WTC11 (cell line): ENCODE data around the gene GCDH. TPM values are rescaled to one million over a fixed set of nuclear protein-coding genes. Genes with fewer than 3 reads are reported as not detected.

Source experiments
- ATAC-seq: fragments of 200-7000 bp; cut with Tn5 transposase; 2 replicates; pipeline ENCODE4 v1.10.0; 2021; ENCODE audit warnings: mild to moderate bottlenecking, moderate library complexity
- CTCF ChIA-PET: fragments of 300-600 bp; sonication (Branson Sonifier 250); formaldehyde crosslinking; loops from one replicate; lab custom pipeline; 2021; ENCODE audit warnings: antibody characterized with exemption; lab: Charles Lee
- POLR2A ChIA-PET: fragments of 350-600 bp; sonication (Branson Sonifier 250); formaldehyde crosslinking; loops from one replicate; lab custom pipeline; 2021; ENCODE audit warnings: antibody characterized with exemption; lab: Charles Lee
- DNase-seq: peaks from one replicate; pipeline ENCODE4 v3.0.0; 2021; ENCODE audit warnings: low spot score
- H3K27ac Mint-ChIP-seq: 2 replicates; pipeline ENCODE4 v1.8.0; 2021; ENCODE audit warnings: mixed read lengths
- H3K27me3 Mint-ChIP-seq: 2 replicates; pipeline ENCODE4 v1.8.0; 2021; ENCODE audit warnings: low read depth, mild to moderate bottlenecking, moderate library complexity, mixed read lengths
- H3K36me3 Mint-ChIP-seq: 2 replicates; pipeline ENCODE4 v1.8.0; 2021; ENCODE audit warnings: mixed read lengths
- H3K4me1 Mint-ChIP-seq: 2 replicates; pipeline ENCODE4 v1.8.0; 2022; ENCODE audit warnings: mixed read lengths
- H3K4me3 Mint-ChIP-seq: 2 replicates; pipeline ENCODE4 v1.8.0; 2021; ENCODE audit warnings: mild to moderate bottlenecking, moderate library complexity, mixed read lengths
- H3K9me3 Mint-ChIP-seq: 2 replicates; pipeline ENCODE4 v1.8.0; 2021; ENCODE audit warnings: mixed read lengths
- CBFB ChIP-seq: sonication (generic); formaldehyde crosslinking; IDR thresholded peaks from 2 replicates; pipeline ENCODE4 v1.8.1; 2022; ENCODE audit warnings: mild to moderate bottlenecking, low read depth, missing genetic modification reagents
- CREB1 ChIP-seq: sonication (generic); formaldehyde crosslinking; IDR thresholded peaks from 2 replicates; pipeline ENCODE4 v1.8.0; 2023; ENCODE audit warnings: mild to moderate bottlenecking, missing genetic modification reagents
- FOXJ3 ChIP-seq: sonication (generic); formaldehyde crosslinking; IDR thresholded peaks from 2 replicates; pipeline ENCODE4 v1.9.0; 2021; ENCODE audit warnings: missing genetic modification reagents, mild to moderate bottlenecking, borderline replicate concordance
- IRF2 ChIP-seq: sonication (generic); formaldehyde crosslinking; IDR thresholded peaks from 2 replicates; pipeline ENCODE4 v1.8.0; 2022; ENCODE audit warnings: low read depth, missing genetic modification reagents, borderline replicate concordance
- MXD4 ChIP-seq: fragments of 250-450 bp; sonication (Bioruptor Pico); IDR thresholded peaks from 2 replicates; pipeline ENCODE4 v1.8.0; 2021; ENCODE audit warnings: mild to moderate bottlenecking, moderate library complexity, borderline replicate concordance
- PRRX2 ChIP-seq: fragments of 250-450 bp; sonication (Bioruptor Pico); IDR thresholded peaks from 2 replicates; pipeline ENCODE4 v1.8.0; 2021; ENCODE audit warnings: mild to moderate bottlenecking
- SOX15 ChIP-seq: fragments of 250-450 bp; sonication (Bioruptor Pico); IDR thresholded peaks from 2 replicates; pipeline ENCODE4 v1.9.0; 2021; ENCODE audit warnings: mild to moderate bottlenecking
- TEAD4 ChIP-seq: sonication (generic); formaldehyde crosslinking; IDR thresholded peaks from 2 replicates; pipeline ENCODE4 v1.8.0; 2022; ENCODE audit warnings: mild to moderate bottlenecking, missing genetic modification reagents
- total RNA-seq: library from RNA; stranded (reverse); gene quantifications from 3 replicates; pipeline ENCODE4 v1.2.3, GENCODE V29; 2021
- TF ChIP-seq, protein P1 (sequence below): fragments of 250-450 bp; sonication (Bioruptor Pico); IDR thresholded peaks from 2 replicates; pipeline ENCODE4 v1.9.0; 2021; ENCODE audit warnings: mild to moderate bottlenecking
- TF ChIP-seq, protein P2 (sequence below): sonication (generic); formaldehyde crosslinking; IDR thresholded peaks from 2 replicates; pipeline ENCODE4 v1.8.0; 2022; ENCODE audit warnings: mild to moderate bottlenecking, missing genetic modification reagents
- TF ChIP-seq, protein P3 (sequence below): fragments of 250-450 bp; sonication (Bioruptor Pico); IDR thresholded peaks from 2 replicates; pipeline ENCODE4 v2.1.2; 2022; ENCODE audit warnings: mild to moderate bottlenecking, moderate library complexity
- TF ChIP-seq, protein P4 (sequence below): fragments of 250-450 bp; sonication (Bioruptor Pico); IDR thresholded peaks from 2 replicates; pipeline ENCODE4 v1.9.0; 2021; ENCODE audit warnings: mild to moderate bottlenecking
- TF ChIP-seq, protein P5 (sequence below): sonication (generic); formaldehyde crosslinking; IDR thresholded peaks from 2 replicates; pipeline ENCODE4 v1.8.1; 2022; ENCODE audit warnings: mild to moderate bottlenecking, missing genetic modification reagents, moderate library complexity, borderline replicate concordance
- TF ChIP-seq, protein P6 (sequence below): sonication (generic); formaldehyde crosslinking; IDR thresholded peaks from 2 replicates; pipeline ENCODE4 v1.8.1; 2022; ENCODE audit warnings: mild to moderate bottlenecking, moderate library complexity, missing genetic modification reagents
- TF ChIP-seq, protein P7 (sequence below): sonication (generic); formaldehyde crosslinking; IDR thresholded peaks from 2 replicates; pipeline ENCODE4 v1.8.0; 2022; ENCODE audit warnings: mild to moderate bottlenecking, missing genetic modification reagents
- TF ChIP-seq, protein P8 (sequence below): fragments of 250-450 bp; sonication (Bioruptor Pico); IDR thresholded peaks from 2 replicates; pipeline ENCODE4 v1.9.0; 2021; ENCODE audit warnings: mild to moderate bottlenecking, borderline replicate concordance
- TF ChIP-seq, protein P9 (sequence below): fragments of 250-450 bp; sonication (Bioruptor Pico); IDR thresholded peaks from 2 replicates; pipeline ENCODE4 v1.8.0; 2021; ENCODE audit warnings: mild to moderate bottlenecking
- TF ChIP-seq, protein P10 (sequence below): sonication (generic); formaldehyde crosslinking; IDR thresholded peaks from 2 replicates; pipeline ENCODE4 v1.8.1; 2023; ENCODE audit warnings: mild to moderate bottlenecking, missing genetic modification reagents, moderate library complexity

GCDH gene
- total RNA-seq, 1 experiment from 2014 or later, result 69.0 TPM

DNA sequence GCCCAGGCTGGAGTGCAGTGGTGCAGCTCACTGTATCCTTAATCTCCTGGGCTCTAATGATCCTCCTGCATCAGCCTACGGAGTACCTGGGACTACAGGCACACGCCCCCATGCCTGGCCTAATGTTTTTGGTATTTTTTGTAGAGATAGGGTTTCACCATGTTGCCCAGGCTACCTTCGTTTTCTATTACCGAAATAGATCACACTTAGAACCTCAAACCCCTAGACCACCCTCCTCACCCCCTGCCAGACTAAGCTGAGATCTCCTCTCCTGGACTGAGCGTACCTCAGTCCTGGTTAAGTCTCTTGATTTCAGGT lies 4.3 kb upstream of the GCDH start (continued):
- TF ChIP-seq, protein P1, sequence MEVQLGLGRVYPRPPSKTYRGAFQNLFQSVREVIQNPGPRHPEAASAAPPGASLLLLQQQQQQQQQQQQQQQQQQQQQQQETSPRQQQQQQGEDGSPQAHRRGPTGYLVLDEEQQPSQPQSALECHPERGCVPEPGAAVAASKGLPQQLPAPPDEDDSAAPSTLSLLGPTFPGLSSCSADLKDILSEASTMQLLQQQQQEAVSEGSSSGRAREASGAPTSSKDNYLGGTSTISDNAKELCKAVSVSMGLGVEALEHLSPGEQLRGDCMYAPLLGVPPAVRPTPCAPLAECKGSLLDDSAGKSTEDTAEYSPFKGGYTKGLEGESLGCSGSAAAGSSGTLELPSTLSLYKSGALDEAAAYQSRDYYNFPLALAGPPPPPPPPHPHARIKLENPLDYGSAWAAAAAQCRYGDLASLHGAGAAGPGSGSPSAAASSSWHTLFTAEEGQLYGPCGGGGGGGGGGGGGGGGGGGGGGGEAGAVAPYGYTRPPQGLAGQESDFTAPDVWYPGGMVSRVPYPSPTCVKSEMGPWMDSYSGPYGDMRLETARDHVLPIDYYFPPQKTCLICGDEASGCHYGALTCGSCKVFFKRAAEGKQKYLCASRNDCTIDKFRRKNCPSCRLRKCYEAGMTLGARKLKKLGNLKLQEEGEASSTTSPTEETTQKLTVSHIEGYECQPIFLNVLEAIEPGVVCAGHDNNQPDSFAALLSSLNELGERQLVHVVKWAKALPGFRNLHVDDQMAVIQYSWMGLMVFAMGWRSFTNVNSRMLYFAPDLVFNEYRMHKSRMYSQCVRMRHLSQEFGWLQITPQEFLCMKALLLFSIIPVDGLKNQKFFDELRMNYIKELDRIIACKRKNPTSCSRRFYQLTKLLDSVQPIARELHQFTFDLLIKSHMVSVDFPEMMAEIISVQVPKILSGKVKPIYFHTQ (CRISPR knock-in tag), result no peak
- TF ChIP-seq, protein P2, sequence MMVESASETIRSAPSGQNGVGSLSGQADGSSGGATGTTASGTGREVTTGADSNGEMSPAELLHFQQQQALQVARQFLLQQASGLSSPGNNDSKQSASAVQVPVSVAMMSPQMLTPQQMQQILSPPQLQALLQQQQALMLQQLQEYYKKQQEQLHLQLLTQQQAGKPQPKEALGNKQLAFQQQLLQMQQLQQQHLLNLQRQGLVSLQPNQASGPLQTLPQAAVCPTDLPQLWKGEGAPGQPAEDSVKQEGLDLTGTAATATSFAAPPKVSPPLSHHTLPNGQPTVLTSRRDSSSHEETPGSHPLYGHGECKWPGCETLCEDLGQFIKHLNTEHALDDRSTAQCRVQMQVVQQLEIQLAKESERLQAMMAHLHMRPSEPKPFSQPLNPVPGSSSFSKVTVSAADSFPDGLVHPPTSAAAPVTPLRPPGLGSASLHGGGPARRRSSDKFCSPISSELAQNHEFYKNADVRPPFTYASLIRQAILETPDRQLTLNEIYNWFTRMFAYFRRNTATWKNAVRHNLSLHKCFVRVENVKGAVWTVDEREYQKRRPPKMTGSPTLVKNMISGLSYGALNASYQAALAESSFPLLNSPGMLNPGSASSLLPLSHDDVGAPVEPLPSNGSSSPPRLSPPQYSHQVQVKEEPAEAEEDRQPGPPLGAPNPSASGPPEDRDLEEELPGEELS (CRISPR knock-in tag), result no peak
- no peak for TF ChIP-seq TEAD4
- TF ChIP-seq, protein P3, sequence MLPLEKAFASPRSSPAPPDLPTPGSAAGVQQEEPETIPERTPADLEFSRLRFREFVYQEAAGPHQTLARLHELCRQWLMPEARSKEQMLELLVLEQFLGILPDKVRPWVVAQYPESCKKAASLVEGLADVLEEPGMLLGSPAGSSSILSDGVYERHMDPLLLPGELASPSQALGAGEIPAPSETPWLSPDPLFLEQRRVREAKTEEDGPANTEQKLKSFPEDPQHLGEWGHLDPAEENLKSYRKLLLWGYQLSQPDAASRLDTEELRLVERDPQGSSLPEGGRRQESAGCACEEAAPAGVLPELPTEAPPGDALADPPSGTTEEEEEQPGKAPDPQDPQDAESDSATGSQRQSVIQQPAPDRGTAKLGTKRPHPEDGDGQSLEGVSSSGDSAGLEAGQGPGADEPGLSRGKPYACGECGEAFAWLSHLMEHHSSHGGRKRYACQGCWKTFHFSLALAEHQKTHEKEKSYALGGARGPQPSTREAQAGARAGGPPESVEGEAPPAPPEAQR (CRISPR knock-in tag), result no peak
- TF ChIP-seq MXD4 (CRISPR knock-in tag), result no peak
- TF ChIP-seq CBFB (CRISPR knock-in tag), result no peak
- TF ChIP-seq CREB1 (CRISPR knock-in tag), result no peak
- TF ChIP-seq, protein P4, sequence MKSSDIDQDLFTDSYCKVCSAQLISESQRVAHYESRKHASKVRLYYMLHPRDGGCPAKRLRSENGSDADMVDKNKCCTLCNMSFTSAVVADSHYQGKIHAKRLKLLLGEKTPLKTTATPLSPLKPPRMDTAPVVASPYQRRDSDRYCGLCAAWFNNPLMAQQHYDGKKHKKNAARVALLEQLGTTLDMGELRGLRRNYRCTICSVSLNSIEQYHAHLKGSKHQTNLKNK, result no peak

DNA sequence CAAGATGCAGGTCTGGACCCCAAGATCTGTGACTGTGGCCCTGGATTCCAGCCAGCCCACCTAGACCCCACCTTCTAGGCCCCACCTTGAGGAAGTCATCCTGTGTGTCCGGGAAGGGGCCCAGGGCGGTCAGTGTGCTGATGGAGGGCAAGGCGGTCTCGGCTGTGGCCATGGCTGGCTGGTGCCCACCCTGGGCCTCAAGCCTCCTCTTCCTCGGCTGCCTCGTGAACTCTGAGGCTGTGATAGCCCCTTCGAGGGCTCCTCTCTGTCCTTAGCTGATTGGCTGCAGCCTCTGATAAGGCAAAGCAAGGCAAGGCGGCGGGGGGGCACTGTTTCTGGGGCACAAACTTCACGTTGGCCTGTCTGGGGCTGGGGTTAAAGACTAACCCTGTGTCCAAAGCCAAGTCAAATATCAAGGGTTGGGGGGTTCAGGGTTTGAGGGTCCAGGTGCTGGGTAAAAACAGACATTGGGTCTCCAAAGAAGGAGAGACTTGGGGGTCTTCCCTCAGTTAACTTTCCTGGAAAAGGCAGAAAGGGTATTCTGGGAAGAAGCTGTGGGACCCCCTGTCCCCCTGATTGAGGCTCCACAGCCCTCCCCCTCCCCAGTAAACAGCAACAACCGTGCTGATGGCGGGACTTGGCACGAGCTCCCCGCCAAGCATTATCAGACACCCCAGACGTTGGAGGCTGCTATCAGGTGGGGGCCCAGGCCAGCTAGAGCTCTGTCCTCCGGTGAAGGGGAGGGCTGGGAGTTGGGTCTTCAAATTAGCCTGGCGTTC lies 3.8 kb upstream of the GCDH start, which contains the start of gene KLF1:
KLF1 (minus strand) TSS at position 233 of the 779 bp plus-strand sequence; CDS start at position 172, 61 bp downstream.
- peak within 1 kb of the TSS; percentile 72 for H3K4me3 Mint-ChIP-seq
- DNase-seq (no peak), ATAC-seq (no peak)
- POLR2A ChIA-PET, result no interaction called here
- peaks cover 10% of the 10 kb centered on the region; the same call in 1 of the 2 replicates for H3K36me3 Mint-ChIP-seq
- H3K4me1 Mint-ChIP-seq, result peaks cover 21% of the 10 kb centered on the region
- CTCF ChIA-PET, result interaction anchor here (1.1 kb wide), 2 partner anchors 39 to 126 kb away, joined by 3 read pairs; no protein-coding TSS in a partner anchor
- H3K9me3 Mint-ChIP-seq, result peaks cover 5% of the 10 kb centered on the region
- TF ChIP-seq, protein P5, sequence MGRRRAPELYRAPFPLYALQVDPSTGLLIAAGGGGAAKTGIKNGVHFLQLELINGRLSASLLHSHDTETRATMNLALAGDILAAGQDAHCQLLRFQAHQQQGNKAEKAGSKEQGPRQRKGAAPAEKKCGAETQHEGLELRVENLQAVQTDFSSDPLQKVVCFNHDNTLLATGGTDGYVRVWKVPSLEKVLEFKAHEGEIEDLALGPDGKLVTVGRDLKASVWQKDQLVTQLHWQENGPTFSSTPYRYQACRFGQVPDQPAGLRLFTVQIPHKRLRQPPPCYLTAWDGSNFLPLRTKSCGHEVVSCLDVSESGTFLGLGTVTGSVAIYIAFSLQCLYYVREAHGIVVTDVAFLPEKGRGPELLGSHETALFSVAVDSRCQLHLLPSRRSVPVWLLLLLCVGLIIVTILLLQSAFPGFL (CRISPR knock-in tag), result no peak
- TF ChIP-seq SOX15, result no peak
- TF ChIP-seq, protein P6, sequence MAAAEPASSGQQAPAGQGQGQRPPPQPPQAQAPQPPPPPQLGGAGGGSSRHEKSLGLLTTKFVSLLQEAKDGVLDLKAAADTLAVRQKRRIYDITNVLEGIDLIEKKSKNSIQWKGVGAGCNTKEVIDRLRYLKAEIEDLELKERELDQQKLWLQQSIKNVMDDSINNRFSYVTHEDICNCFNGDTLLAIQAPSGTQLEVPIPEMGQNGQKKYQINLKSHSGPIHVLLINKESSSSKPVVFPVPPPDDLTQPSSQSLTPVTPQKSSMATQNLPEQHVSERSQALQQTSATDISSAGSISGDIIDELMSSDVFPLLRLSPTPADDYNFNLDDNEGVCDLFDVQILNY (CRISPR knock-in tag), result no peak
- TF ChIP-seq IRF2 (CRISPR knock-in tag), result no peak
- TF ChIP-seq, protein P7, sequence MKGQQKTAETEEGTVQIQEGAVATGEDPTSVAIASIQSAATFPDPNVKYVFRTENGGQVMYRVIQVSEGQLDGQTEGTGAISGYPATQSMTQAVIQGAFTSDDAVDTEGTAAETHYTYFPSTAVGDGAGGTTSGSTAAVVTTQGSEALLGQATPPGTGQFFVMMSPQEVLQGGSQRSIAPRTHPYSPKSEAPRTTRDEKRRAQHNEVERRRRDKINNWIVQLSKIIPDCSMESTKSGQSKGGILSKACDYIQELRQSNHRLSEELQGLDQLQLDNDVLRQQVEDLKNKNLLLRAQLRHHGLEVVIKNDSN, result no peak
- TF ChIP-seq, protein P8, sequence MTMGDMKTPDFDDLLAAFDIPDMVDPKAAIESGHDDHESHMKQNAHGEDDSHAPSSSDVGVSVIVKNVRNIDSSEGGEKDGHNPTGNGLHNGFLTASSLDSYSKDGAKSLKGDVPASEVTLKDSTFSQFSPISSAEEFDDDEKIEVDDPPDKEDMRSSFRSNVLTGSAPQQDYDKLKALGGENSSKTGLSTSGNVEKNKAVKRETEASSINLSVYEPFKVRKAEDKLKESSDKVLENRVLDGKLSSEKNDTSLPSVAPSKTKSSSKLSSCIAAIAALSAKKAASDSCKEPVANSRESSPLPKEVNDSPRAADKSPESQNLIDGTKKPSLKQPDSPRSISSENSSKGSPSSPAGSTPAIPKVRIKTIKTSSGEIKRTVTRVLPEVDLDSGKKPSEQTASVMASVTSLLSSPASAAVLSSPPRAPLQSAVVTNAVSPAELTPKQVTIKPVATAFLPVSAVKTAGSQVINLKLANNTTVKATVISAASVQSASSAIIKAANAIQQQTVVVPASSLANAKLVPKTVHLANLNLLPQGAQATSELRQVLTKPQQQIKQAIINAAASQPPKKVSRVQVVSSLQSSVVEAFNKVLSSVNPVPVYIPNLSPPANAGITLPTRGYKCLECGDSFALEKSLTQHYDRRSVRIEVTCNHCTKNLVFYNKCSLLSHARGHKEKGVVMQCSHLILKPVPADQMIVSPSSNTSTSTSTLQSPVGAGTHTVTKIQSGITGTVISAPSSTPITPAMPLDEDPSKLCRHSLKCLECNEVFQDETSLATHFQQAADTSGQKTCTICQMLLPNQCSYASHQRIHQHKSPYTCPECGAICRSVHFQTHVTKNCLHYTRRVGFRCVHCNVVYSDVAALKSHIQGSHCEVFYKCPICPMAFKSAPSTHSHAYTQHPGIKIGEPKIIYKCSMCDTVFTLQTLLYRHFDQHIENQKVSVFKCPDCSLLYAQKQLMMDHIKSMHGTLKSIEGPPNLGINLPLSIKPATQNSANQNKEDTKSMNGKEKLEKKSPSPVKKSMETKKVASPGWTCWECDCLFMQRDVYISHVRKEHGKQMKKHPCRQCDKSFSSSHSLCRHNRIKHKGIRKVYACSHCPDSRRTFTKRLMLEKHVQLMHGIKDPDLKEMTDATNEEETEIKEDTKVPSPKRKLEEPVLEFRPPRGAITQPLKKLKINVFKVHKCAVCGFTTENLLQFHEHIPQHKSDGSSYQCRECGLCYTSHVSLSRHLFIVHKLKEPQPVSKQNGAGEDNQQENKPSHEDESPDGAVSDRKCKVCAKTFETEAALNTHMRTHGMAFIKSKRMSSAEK, result no peak
- TF ChIP-seq FOXJ3 (CRISPR knock-in tag), result no peak
- TF ChIP-seq, protein P9, sequence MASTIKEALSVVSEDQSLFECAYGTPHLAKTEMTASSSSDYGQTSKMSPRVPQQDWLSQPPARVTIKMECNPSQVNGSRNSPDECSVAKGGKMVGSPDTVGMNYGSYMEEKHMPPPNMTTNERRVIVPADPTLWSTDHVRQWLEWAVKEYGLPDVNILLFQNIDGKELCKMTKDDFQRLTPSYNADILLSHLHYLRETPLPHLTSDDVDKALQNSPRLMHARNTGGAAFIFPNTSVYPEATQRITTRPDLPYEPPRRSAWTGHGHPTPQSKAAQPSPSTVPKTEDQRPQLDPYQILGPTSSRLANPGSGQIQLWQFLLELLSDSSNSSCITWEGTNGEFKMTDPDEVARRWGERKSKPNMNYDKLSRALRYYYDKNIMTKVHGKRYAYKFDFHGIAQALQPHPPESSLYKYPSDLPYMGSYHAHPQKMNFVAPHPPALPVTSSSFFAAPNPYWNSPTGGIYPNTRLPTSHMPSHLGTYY (CRISPR knock-in tag), result no peak
- TF ChIP-seq PRRX2 (CRISPR knock-in tag), result no peak
- TF ChIP-seq, protein P10, sequence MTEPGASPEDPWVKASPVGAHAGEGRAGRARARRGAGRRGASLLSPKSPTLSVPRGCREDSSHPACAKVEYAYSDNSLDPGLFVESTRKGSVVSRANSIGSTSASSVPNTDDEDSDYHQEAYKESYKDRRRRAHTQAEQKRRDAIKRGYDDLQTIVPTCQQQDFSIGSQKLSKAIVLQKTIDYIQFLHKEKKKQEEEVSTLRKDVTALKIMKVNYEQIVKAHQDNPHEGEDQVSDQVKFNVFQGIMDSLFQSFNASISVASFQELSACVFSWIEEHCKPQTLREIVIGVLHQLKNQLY (CRISPR knock-in tag), result no peak
- TF ChIP-seq, all 79 proteins: peak for 0
- peaks cover 47% of the 10 kb centered on the region for H3K27me3 Mint-ChIP-seq
- no peak within 1 kb of the TSS for H3K27ac Mint-ChIP-seq
